ENCODE results near the gene ZFYVE19.

ZFYVE19 gene

GRCh38 chr15:40770147-40770721, 36.7 kb upstream of the ZFYVE19 start:
- H3K4me3 Mint-ChIP-seq, result no peak overlapping the region
- peak overlapping the region; percentile 88 for H3K27ac Mint-ChIP-seq
- DNase-seq, result no peak
- H3K4me1 Mint-ChIP-seq, result peaks cover 35% of the 10 kb centered on the region
- CTCF ChIA-PET, result interaction anchor here (2.5 kb wide), 1 partner anchor 13 kb away, joined by 13 read pairs; no protein-coding TSS in a partner anchor
- no peaks in the 10 kb centered on the region for H3K9me3 Mint-ChIP-seq
- H3K27me3 Mint-ChIP-seq, result no peaks in the 10 kb centered on the region
- peaks cover 28% of the 10 kb centered on the region for H3K36me3 Mint-ChIP-seq

GRCh38 chr15:40771242-40771641, 35.6 kb upstream of the ZFYVE19 start:
- DNase-seq, result no peak
- CTCF ChIA-PET, result interaction anchor here (1.5 to 2.5 kb wide), 2 partner anchors 12 to 13 kb away, joined by 4 to 13 read pairs; no protein-coding TSS in a partner anchor
- H3K27me3 Mint-ChIP-seq, result no peaks in the 10 kb centered on the region
- no peak overlapping the region for H3K4me3 Mint-ChIP-seq
- H3K9me3 Mint-ChIP-seq, result no peaks in the 10 kb centered on the region
- no peak overlapping the region for H3K27ac Mint-ChIP-seq
- peaks cover 25% of the 10 kb centered on the region for H3K4me1 Mint-ChIP-seq
- H3K36me3 Mint-ChIP-seq, result peaks cover 30% of the 10 kb centered on the region

- Mint-ChIP-seq H3K4me1 (peaks cover 30% of the 10 kb centered on the region), H3K4me3 (no peak overlapping the region), H3K27me3 (no peaks in the 10 kb centered on the region), H3K36me3 (peaks cover 37% of the 10 kb centered on the region), H3K9me3 (no peaks in the 10 kb centered on the region), H3K27ac (no peak overlapping the region)
- CTCF ChIA-PET, result interaction anchor here (1.5 kb wide), 1 partner anchor 13 kb away, joined by 4 read pairs; no protein-coding TSS in a partner anchor
- DNase-seq, result no peak
These were observed 34.9 kb upstream of the ZFYVE19 start for GRCh38 chr15:40772014-40772413.

GRCh38 chr15:40773496-40773895, 33.4 kb upstream of the ZFYVE19 start:
- CTCF ChIA-PET, result interaction anchor here (1.3 kb wide), 1 partner anchor 12 kb away, joined by 4 read pairs; no protein-coding TSS in a partner anchor
- H3K4me1 Mint-ChIP-seq, result peaks cover 28% of the 10 kb centered on the region

GRCh38 chr15:40773902-40774301, 33.0 kb upstream of the ZFYVE19 start:
- H3K4me3 Mint-ChIP-seq, result no peak overlapping the region
- H3K27me3 Mint-ChIP-seq, result no peaks in the 10 kb centered on the region
- no peaks in the 10 kb centered on the region for H3K9me3 Mint-ChIP-seq
- no peak overlapping the region for H3K27ac Mint-ChIP-seq
- peaks cover 36% of the 10 kb centered on the region for H3K36me3 Mint-ChIP-seq
- no peak for DNase-seq
- H3K4me1 Mint-ChIP-seq, result peaks cover 23% of the 10 kb centered on the region
- CTCF ChIA-PET, result interaction anchor here (1.3 kb wide), 1 partner anchor 11 kb away, joined by 4 read pairs; no protein-coding TSS in a partner anchor

More at GRCh38 chr15:40773496-40773895, 33.4 kb upstream of the ZFYVE19 start:
- H3K27ac Mint-ChIP-seq, result no peak overlapping the region
- DNase-seq, result no peak
- no peak overlapping the region for H3K4me3 Mint-ChIP-seq
- H3K36me3 Mint-ChIP-seq, result peaks cover 38% of the 10 kb centered on the region
- H3K9me3 Mint-ChIP-seq, result no peaks in the 10 kb centered on the region
- no peaks in the 10 kb centered on the region for H3K27me3 Mint-ChIP-seq

GRCh38 chr15:40775007-40775406, 31.9 kb upstream of the ZFYVE19 start:
- CTCF ChIA-PET, result interaction anchor here (0.8 kb wide), 1 partner anchor 10 kb away, joined by 3 read pairs; no protein-coding TSS in a partner anchor
- peaks cover 37% of the 10 kb centered on the region for H3K36me3 Mint-ChIP-seq
- no peaks in the 10 kb centered on the region for H3K27me3 Mint-ChIP-seq

GRCh38 chr15:40775740-40776536, 31.0 kb upstream of the ZFYVE19 start:
- Mint-ChIP-seq H3K27ac (no peak overlapping the region), H3K36me3 (peaks cover 32% of the 10 kb centered on the region), H3K4me3 (no peak overlapping the region), H3K9me3 (no peaks in the 10 kb centered on the region), H3K27me3 (no peaks in the 10 kb centered on the region), H3K4me1 (peaks cover 8% of the 10 kb centered on the region)
- CTCF ChIA-PET, result interaction anchor here (1.6 kb wide), 1 partner anchor 83 kb away, joined by 4 read pairs; no protein-coding TSS in a partner anchor
- DNase-seq, result no peak

More at GRCh38 chr15:40775007-40775406, 31.9 kb upstream of the ZFYVE19 start:
- no peaks in the 10 kb centered on the region for H3K9me3 Mint-ChIP-seq
- H3K4me1 Mint-ChIP-seq, result peaks cover 12% of the 10 kb centered on the region
- H3K4me3 Mint-ChIP-seq, result no peak overlapping the region
- no peak for DNase-seq
- no peak overlapping the region for H3K27ac Mint-ChIP-seq

- Mint-ChIP-seq H3K9me3 (no peaks in the 10 kb centered on the region), H3K4me1 (peaks cover 8% of the 10 kb centered on the region), H3K27me3 (no peaks in the 10 kb centered on the region), H3K27ac (peak overlapping the region; percentile 69), H3K36me3 (peaks cover 30% of the 10 kb centered on the region), H3K4me3 (no peak overlapping the region)
- DNase-seq, result peak; percentile 55
- CTCF ChIA-PET, result interaction anchor here (0.7 to 1.6 kb wide), 2 partner anchors 83 to 127 kb away, joined by 3 to 4 read pairs; no protein-coding TSS in a partner anchor
These were observed 30.2 kb upstream of the ZFYVE19 start for GRCh38 chr15:40776537-40777141.

GRCh38 chr15:40782609-40783227, 24.2 kb upstream of the ZFYVE19 start:
- H3K36me3 Mint-ChIP-seq, result peaks cover 16% of the 10 kb centered on the region
- H3K9me3 Mint-ChIP-seq, result no peaks in the 10 kb centered on the region
- CTCF ChIA-PET, result interaction anchor here (0.8 to 2.6 kb wide), 33 partner anchors 8 to 283 kb away, joined by 3 to 14 read pairs (median 4); partner anchors contain the start of genes C15orf62, CCDC32, GCHFR and VPS18
- no peaks in the 10 kb centered on the region for H3K27me3 Mint-ChIP-seq
- H3K4me3 Mint-ChIP-seq, result no peak overlapping the region
- peaks cover 15% of the 10 kb centered on the region for H3K4me1 Mint-ChIP-seq
- DNase-seq, result peak; percentile 87
- H3K27ac Mint-ChIP-seq, result no peak overlapping the region

- DNase-seq, result no peak
- Mint-ChIP-seq H3K9me3 (no peaks in the 10 kb centered on the region), H3K4me1 (peaks cover 26% of the 10 kb centered on the region), H3K27me3 (no peaks in the 10 kb centered on the region), H3K27ac (no peak overlapping the region), H3K36me3 (peaks cover 10% of the 10 kb centered on the region), H3K4me3 (no peak overlapping the region)
- CTCF ChIA-PET, result interaction anchor here (0.6 to 2.2 kb wide), 9 partner anchors 11 to 109 kb away, joined by 3 to 6 read pairs (median 3); partner anchors contain the start of gene VPS18
These were observed 21.7 kb upstream of the ZFYVE19 start for GRCh38 chr15:40785164-40785563.

- Mint-ChIP-seq H3K4me1 (peaks cover 26% of the 10 kb centered on the region), H3K36me3 (peaks cover 10% of the 10 kb centered on the region), H3K27ac (no peak overlapping the region), H3K27me3 (no peaks in the 10 kb centered on the region), H3K4me3 (no peak overlapping the region), H3K9me3 (no peaks in the 10 kb centered on the region)
- CTCF ChIA-PET, result interaction anchor here (0.7 to 2.2 kb wide), 8 partner anchors 11 to 106 kb away, joined by 3 to 6 read pairs (median 4); no protein-coding TSS in a partner anchor
- no peak for DNase-seq
These were observed 21.1 kb upstream of the ZFYVE19 start for GRCh38 chr15:40785814-40786213.

GRCh38 chr15:40787344-40787841, 19.5 kb upstream of the ZFYVE19 start:
- H3K27me3 Mint-ChIP-seq, result no peaks in the 10 kb centered on the region
- peaks cover 26% of the 10 kb centered on the region for H3K4me1 Mint-ChIP-seq
- H3K4me3 Mint-ChIP-seq, result no peak overlapping the region
- peak overlapping the region; percentile 64 for H3K27ac Mint-ChIP-seq
- CTCF ChIA-PET, result interaction anchor here (1.1 to 1.7 kb wide), 3 partner anchors 62 to 105 kb away, joined by 3 read pairs; no protein-coding TSS in a partner anchor
- peaks cover 15% of the 10 kb centered on the region for H3K36me3 Mint-ChIP-seq
- DNase-seq, result peak; percentile 65
- no peaks in the 10 kb centered on the region for H3K9me3 Mint-ChIP-seq

- no peak for DNase-seq
- H3K4me1 Mint-ChIP-seq, result peaks cover 26% of the 10 kb centered on the region
- peak overlapping the region; percentile 64 for H3K27ac Mint-ChIP-seq
- H3K4me3 Mint-ChIP-seq, result no peak overlapping the region
- H3K9me3 Mint-ChIP-seq, result no peaks in the 10 kb centered on the region
- no peaks in the 10 kb centered on the region for H3K27me3 Mint-ChIP-seq
- peaks cover 13% of the 10 kb centered on the region for H3K36me3 Mint-ChIP-seq
- CTCF ChIA-PET, result interaction anchor here (1.1 to 1.7 kb wide), 3 partner anchors 63 to 104 kb away, joined by 3 read pairs; no protein-coding TSS in a partner anchor
These were observed 18.9 kb upstream of the ZFYVE19 start for GRCh38 chr15:40787991-40788390.
